HG02852 (cell line): Measurements from ENCODE around the gene CBX2.

Source experiments
- ATAC-seq: cut with Tn5 transposase; IDR thresholded peaks from one replicate; pipeline ENCODE4 v1.9.1; 2021; ENCODE audit warnings: mild to moderate bottlenecking, moderate library complexity; ENCODE audit not compliant: unreplicated experiment

Gene CBX2

DNA sequence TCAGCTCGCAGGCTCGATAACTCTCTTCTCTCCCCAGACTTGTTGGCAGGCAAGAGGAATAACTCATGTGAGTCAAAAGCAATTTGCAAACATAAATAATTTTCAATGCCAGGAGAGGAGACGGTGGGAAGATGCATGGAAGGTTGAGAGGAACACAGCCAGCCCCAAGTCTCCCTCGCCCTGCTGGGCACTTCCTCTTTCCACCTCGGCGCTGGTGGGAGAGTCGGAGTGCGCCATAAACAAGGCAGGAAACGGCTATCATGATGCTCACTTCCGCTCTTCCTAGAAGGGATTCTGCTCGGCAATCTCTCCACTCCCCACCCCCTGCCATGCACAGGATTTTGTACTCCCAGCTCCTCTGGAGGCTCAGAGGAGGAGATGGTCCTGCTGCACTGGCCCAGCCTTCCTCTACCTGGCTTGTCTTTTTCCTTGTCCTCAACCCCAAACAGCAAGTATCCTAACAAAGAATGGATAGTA is 48.3 kb downstream of the CBX2 start:
- no peak for ATAC-seq

DNA sequence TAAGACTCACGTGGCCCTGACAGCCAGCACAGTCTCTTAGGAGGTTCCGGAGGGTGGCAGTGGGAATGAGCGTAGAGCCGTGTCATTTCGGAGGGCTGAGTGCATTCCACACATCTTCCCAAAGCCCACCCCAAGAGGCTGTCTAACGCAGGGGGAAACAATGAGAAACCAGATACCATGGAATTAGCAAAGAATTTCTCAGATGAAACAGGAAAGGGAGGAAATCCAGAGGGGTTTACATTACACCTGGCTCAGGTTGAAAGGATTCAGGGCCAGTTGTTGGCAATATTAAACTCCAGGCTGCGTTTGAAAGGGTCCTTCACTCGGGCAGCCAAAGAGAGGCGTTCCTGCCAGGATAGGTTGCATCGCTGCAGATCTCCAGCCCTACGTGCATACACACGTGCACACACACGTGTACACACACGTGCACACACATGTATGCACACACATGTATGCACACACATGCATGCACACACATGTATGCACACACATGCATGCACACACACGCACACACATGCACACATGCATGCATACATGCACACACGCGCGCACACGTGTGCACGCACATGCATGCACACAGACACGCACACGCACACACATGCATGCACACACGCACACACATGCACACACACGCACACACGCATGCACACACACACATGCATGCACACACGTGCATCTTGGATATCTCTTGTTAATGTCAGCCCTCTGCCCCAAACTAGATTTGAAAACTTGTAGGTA is 49.1 kb downstream of the CBX2 start:
- ATAC-seq: no peak

DNA sequence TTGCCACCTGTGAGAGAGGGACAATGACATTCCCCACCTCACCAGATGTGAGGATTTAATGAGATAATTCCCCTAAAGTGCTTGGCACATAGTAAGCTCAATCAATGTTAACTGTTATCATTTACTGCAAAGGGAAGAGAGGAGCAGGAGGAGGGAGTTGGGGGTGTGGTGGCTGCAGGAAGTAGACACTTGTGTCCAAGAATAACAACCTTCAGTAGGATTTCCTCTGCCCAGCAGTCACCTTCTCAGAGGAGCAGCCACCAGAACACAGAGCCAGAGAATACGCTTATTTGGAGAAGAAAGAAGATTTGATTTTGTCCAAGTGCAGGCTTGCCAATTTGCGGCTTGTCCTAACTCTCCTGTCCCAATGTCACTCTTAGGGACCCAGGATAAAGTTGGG is 51.1 kb downstream of the CBX2 start:
- ATAC-seq: no peak

DNA sequence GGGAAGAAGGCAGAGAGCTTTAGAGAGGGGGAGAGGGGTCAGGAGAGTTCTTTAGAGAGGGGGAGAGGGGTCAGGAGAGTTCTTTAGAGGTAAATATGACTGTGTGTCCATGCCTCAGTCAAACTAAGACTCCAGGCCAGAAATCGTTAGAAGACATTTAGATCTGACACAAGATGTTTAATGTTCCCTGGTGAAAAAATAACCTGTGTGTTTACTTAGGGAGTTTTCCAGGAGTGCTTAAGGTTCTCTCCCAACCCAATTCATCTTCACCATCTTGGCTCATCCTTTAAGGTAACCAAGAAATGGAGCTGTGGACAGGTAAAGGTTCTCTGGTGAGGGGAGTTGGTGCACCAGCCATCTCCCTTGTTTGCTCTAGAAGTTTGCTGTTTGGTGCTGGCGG is 51.5 kb downstream of the CBX2 start:
- ATAC-seq: no peak

DNA sequence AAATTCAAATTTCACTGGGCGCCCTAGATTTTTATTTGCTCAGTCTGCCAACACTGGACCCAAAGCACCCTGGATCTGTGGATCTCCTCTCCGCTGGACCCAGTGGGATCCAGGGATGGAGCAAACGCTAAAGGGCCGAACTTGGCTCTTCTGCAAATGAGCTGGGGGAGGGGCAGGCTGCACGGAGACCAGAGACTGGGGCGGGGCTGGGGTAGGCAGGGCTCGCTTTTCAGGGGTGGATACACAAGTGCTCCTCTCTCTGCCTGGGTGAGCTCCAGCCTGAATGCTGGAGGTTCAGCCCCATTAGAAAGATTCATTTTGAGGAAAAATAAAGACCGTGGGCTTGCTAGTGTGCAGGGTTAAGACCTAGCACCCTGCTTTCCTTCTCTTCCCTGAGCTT is 52.4 kb downstream of the CBX2 start:
- ATAC-seq: no peak

DNA sequence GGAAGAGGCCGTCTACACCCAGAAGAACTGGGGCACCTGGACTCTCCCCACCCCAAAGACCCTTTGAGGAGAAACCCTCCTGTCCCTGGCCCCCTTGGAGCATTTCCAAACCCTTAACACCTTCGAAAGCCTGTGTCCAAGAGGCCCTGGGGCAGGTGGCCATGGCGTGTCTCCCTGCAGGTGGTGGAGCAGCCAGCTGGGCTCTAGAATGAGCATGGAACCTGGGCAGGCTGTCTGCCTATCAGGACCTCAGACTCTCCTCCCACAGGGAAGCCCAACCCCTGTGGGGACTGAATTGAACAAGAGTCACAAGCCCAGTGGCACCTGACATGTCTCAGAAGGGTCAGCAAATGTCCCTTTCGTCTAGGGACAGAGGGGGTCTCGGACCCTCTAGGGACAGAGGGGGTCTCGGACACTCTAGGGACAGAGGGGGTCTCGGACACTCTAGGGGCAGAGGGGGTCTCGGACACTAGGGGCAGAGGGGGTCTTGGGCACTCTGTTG is 52.9 kb downstream of the CBX2 start:
- no peak for ATAC-seq

DNA sequence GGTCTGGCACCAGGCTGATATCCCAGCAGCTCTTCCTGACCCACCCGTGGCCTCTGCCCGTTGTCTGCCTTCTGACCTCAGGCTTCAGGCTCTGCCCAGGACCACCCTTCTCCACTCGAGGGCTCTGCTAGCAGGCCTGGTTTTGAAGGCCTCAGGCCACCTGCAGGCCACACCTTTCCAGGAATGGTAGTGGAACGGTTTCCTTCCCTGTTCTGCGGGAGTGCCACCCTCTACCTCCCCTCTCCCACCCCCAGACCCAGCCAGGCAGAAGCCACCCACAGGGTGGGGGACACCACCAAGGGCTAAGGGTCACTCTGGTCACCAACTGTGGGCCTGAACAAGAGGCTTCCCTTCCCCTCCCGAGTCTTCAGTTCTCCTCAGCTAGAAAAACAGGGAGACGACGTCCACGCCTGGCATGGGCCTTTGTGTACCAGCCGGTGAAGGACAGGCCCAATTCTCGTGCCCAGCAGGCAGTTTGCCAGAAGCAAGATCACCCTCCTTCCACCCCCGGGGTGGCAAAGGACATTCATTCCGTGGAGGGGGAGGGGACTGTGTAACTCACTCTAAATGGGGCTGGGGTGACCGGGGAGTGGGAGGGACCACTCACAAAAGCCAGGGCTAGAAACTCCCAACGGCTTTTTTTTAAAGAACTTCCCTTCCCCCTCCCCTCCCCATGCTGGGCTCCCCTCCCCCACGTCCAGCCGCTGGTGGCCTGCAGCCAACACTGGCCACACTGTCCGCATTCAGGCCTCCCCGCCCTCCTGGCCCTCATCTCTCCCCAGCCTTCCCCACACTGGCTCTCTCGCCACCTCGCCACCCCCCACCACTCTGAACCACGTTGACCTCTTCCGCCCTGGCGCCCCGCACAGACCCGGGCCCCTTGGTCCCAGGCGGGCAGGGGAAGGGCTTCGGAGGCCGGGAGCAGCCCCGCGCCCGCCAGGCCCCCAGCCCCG is 53.6 kb downstream of the CBX2 start:
- ATAC-seq: no peak

DNA sequence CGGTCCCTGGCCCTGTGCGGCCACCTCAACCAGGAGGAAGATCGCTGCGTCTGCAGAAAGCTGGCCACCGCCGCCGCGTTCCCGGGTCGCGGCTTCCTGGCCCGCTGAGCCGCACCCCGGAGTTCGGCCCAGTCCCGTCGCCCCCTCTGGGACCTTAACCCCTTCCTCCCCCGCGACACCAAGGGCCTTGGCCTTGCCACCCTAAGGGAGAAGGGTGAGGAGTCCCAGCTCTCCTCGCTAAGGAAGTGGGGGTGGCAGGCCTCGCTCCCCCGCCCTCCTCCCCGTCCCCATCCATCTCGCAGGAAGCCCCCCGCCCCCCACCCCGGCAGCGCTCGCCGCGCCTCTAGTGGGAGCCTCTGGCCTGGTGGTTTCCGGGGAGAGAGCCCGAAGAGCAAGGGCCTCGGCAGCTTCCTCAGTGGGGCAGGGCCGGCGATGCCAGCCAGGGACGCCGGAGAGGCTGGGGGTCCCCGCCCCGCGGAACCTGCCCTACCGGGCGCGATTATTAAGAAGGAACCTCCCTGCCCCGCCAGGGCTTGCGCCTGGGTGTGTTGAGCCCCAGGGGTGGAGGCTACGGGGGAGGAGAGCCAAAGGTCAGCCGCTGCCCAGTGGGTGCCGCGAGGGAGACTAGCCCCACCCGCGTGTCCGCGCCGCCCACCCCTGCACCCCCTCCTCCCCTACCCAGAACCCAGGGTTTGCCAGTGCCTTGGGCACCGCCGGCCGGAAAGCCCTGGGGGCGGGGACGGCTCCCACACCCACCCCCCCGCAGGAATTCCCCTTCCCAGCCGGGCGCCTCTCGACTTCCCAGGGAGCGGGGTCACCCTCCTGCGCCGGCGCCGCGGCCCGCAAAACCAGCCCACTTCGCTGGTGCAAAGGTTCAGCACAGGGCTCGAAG is 54.5 kb downstream of the CBX2 start:
- ATAC-seq: no peak

DNA sequence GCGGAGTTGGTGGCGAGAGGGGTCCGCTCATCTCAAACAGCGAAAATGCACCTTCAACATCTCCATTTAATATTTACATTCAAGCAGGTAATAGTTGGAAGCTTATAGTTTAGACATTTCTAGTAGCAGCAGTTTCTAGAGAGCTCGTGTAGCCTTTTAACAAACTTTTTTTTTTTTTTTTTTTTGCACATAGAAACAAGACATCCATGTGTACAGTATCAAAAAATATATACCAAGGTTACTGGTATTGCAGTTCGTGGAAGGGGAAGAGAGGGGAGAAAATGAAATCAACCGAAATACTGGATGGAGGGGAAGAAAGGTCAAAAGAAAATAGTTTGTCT is 55.1 kb downstream of the CBX2 start:
- no peak for ATAC-seq

DNA sequence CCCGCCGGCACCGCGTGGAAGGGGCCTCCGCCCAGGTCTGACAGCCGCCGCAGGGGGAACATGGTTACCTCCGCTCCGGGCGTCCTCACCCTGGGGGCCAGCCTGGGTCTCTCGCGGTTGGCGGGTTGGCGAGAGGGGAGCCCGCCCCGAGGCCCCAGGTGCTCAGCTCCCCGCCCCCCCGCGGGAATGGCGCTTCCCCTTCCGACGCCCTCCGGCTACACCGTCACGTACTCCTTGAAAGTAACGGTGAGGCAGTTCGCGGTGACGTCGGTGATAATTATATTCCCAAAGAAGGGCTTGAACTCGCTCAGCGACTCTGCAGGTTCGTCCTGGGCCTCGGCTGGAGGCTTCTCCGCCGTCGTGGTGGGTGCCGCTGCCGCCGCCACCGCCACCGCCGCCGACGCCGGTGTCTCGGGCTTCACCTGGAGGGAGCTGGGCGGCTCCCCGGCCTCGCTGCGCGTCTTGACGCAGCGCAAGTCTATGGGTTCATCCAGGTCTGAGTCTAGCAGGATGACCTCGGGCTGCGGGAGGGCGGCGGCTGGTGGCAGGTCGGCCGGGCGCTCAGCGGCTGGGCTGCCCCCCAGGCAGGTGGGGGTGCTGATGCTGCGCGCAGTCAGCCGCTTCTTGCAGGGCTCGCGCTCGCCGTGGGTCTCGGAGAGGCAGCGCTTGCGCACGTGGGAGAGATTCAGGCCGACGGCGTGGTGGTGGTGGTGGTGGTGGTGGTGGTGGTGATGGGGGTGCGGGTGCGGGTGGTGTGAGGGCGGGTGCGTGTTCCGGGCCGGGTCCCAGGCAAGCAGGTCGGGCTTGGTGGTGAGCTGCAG is 56.0 kb downstream of the CBX2 start:
- ATAC-seq: no peak

DNA sequence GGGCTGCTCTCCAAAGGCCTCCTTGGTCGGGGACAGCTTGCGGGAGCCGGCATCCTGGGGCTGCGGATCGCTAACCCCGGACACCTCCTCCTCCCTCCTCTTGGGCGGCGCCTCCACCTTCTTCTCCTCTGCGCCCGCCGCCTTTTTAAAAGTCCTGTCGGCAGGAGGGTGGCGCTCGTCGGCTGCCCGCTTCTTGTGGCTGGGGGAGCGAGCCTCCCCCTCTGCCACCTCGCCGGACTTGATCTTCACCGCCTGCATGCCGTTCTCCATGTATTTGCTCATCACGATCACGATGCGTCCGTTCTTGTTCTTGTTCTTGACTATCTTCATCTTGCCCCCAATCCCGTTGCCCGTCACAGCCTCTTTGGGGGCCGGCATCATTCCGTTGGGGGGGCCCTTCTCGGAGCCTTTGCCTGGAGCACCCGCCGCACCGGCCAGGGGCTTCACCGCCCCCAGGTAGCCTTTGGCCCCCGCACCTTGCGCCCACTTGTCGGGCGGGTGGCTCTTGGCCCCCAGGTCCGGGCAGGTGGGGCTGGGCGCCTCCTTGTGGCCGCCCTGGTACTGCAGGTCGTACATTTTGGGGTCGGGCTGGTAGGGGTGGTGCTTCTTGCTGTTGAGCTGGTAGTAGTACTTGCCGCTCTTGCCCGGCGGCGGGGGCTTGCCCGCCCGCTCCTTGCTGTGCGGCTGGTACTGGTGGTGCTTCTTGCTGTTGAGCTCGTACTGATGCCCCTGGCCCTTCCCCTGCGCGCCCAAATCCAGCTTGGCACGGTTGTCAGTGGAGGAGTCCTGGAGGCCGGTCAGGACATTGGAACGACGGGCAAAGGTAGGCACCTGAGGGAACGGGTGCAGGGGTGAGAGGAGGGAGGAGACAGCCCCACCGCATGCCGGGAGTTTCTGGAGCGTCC is 56.9 kb downstream of the CBX2 start:
- no peak for ATAC-seq

DNA sequence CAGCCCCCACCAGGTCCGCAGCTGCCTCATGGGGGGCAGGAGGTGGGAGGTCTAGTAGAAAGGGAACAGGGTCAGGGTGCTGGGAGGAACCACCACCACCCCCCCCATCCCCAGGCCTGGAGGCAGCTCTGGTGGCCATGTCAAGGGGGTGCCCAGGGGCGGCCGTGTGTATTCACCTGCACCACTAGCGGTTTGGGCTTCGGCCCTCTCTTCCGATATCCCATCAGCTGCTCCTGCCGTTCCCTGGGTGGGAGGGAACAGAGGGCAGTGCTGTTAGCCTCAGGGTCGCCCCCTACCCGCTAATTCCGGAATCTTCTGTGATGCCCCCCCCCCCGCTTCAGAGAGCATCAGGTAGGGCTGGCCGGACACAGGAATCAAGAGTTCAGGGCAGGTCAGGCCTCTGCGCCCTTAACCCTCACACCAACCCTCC is 57.5 kb downstream of the CBX2 start:
- ATAC-seq: no peak

DNA sequence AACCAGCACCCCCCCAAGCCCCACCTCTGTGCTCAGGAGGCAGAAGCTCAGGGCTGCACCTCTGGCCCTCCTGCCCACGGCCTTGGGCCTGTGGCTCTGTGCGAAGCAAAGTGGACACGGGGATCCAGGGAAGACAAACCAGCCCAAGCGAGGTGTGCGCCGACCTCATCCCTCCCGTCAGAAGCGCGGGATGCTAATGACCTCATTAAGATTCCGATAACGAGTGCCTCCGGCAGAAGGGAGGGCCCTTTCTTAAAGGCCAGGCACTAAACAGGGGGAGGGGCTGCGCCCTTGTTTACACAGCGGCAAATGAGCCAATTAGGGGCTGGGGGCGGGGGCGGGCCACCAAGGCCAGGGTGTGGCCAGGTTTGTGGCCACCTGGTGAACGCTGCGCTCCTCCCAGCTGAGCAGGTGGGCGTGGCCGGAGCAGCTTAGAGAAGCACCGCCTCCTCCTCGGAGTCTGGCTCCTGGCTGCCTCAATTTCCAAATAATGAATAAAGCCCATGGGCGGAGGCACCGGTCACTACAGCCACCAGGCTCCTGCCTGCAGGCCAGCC is 58.1 kb downstream of the CBX2 start:
- ATAC-seq: no peak

DNA sequence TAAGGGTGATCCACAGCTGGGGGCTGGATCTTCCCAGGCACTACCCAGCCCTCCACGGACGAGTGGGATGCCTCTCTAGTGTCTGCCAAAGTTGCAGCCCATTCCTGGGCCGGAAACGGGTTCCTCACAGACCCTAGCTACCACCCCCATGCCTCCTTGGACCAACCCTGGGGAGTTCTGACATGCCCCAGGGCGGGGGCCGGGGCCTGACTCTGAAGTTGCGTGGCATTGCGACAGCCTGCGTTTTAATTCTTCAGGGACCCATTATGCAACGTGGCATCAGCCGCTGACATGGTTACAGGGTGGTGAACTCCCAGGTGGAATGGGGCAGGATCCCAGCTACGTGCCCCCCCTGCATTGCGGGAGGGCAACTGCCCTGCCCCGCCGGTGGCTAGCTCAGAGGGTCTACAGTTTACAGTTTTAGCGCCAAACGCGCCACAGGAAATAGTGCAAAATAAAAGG is 58.6 kb downstream of the CBX2 start:
- no peak for ATAC-seq

DNA sequence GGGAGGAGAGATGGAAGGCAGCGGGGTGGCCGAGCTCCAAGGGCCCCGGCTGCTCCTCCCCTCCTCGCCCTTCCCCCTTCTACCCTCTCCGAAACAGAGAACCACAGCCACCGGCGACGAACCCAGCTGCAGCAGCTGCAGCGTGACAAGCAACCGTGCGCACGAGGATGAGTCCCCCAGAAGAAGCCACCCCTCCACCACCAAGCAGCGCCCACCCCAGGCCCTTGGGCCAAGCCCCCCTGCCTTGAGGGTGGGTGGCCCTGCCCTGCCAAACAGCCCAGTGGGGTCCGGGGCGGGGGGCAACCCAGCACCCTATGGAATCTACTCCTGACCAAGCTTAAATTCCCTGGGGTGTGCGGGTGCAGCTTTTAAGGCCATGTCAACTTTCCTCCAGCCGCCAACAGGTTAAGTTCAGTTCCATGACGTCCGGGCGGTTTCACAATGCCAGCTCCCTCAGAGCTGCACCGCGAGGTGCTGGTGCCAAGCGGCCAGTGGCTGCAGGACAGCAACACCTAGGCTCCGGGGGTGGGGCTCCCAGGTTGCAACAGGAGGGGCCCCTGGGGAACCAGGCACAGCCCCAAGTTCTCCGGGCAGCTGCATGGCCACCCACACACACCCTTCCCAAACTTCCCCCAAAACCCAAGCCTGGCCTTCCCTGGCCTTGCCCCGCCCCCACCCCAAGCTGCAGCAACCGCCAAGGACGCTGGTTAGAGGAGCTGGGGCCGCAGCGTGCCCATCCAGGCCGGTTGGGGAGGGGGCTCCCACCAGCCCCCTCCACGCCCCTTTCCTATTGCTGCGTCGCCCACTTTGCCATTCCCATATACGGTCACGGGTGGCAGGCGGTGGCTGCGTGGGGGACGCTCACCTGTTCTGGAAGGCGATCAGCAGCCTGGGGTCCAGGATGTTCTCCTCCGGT is 59.3 kb downstream of the CBX2 start:
- peak; percentile 46 for ATAC-seq
